ENCODE measurements around the gene ME2.

DNA sequence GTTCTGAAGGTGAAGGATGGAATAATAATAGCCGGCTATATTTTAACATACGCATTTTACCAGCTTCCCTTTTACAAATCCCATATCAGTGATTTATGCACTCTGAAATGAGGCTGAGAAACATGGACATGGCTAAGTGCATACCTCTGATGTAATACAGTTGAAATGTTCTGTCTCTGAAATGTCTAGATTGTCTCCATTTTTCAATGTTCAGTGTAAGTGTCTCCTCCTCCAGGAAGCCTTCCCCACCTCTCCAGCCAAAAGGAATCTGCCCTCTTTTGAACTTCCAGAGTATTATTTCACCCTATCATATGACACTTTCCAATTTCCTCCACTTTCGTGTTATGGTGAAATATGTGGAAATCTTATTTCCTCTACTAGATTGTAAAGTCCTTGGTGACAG is 29.5 kb upstream of the ME2 start:
- TF ChIP-seq CTCF (IDR thresholded peaks at IDR 0.05; ENCODE audit: control extremely low read depth in 1 of 3, insufficient read depth in 1 of 3, low read depth in 1 of 3, low read length in 3 of 3) (no peak), POLR2A (IDR thresholded peaks at IDR 0.05; ENCODE audit: control extremely low read depth in 1 of 2, low read depth in 2 of 2, low read length in 2 of 2) (no peak), RNF2 (IDR thresholded peaks at IDR 0.05; ENCODE audit: borderline replicate concordance, low read depth, low read length, missing control alignments, poor library complexity, severe bottlenecking) (no peak), CHD2 (IDR thresholded peaks at IDR 0.05; ENCODE audit: low read length) (no peak), CHD1 (IDR thresholded peaks at IDR 0.05; ENCODE audit: low read depth, low read length) (no peak), POLR2AphosphoS5 (IDR thresholded peaks at IDR 0.05; ENCODE audit: low read depth, low read length) (no peak), ZNF274 (IDR thresholded peaks at IDR 0.05; ENCODE audit: borderline replicate concordance, extremely low read depth, low read length) (no peak), SIRT6 (IDR thresholded peaks at IDR 0.05; ENCODE audit: low read length) (no peak), EZH2 (IDR thresholded peaks at IDR 0.05; ENCODE audit: low read depth, low read length, severe bottlenecking) (no peak), RXRA (IDR thresholded peaks at IDR 0.05; ENCODE audit: insufficient read depth, low read depth, low read length) (no peak), FOSL1 (IDR thresholded peaks at IDR 0.05; ENCODE audit: insufficient read depth, low read depth, low read length) (no peak), PHF8 (conservative IDR thresholded peaks at IDR 0.05; ENCODE audit: low read depth, low read length) (no peak), TCF12 (IDR thresholded peaks at IDR 0.05; ENCODE audit: low read depth, low read length) (no peak)

Measured in H1 (cell line).